ENCODE measurements around the gene CKAP2L.

Gene CKAP2L

GRCh38 chr2:112796486-112796885, 32.1 kb upstream of the CKAP2L start:
- H3K36me3 ChIP-seq (ENCODE audit: control insufficient read depth, low read length): no peaks in the 10 kb centered on the region
- H3K4me2 ChIP-seq (ENCODE audit: low read length): no peak overlapping the region

GRCh38 chr2:112795774-112796173, 31.4 kb upstream of the CKAP2L start:
- peaks cover 20% of the 10 kb centered on the region for H3K4me1 ChIP-seq (ENCODE audit: control insufficient read depth, low read length)
- H3K4me3 ChIP-seq (ENCODE audit: low read length): no peak overlapping the region
- no peaks in the 10 kb centered on the region for H3K36me3 ChIP-seq (ENCODE audit: control insufficient read depth, low read length)
- no peaks in the 10 kb centered on the region for H4K20me1 ChIP-seq (ENCODE audit: control insufficient read depth, insufficient read depth, low read depth, low read length)
- no peaks in the 10 kb centered on the region for H3F3A ChIP-seq (ENCODE audit: control insufficient read depth, insufficient read depth)
- H3K9me3 ChIP-seq (ENCODE audit: control insufficient read depth, insufficient read depth, low read length): no peaks in the 10 kb centered on the region
- H3K27me3 ChIP-seq (ENCODE audit: control insufficient read depth, low read length): no peaks in the 10 kb centered on the region
- no peak for TF ChIP-seq CTCF (IDR thresholded peaks at IDR 0.05; ENCODE audit: low read depth, low read length, poor library complexity, severe bottlenecking)
- TF ChIP-seq EZH2phosphoT487 (IDR thresholded peaks at IDR 0.05; ENCODE audit: borderline replicate concordance, low read length): no peak
- H3K9me2 ChIP-seq (replicated peaks; ENCODE audit: control insufficient read depth, low read length): no peaks in the 10 kb centered on the region
- H3K4me2 ChIP-seq (ENCODE audit: low read length): no peak overlapping the region
- no peak overlapping the region for H3K27ac ChIP-seq (ENCODE audit: low read depth, low read length)
- H3K79me2 ChIP-seq (ENCODE audit: control insufficient read depth, low read length): no peaks in the 10 kb centered on the region

More at GRCh38 chr2:112796486-112796885, 32.1 kb upstream of the CKAP2L start:
- no peak overlapping the region for H3K4me3 ChIP-seq (ENCODE audit: low read length)
- no peaks in the 10 kb centered on the region for H3K79me2 ChIP-seq (ENCODE audit: control insufficient read depth, low read length)
- H3K9me2 ChIP-seq (replicated peaks; ENCODE audit: control insufficient read depth, low read length): no peaks in the 10 kb centered on the region
- no peak overlapping the region for H3K27ac ChIP-seq (ENCODE audit: low read depth, low read length)
- H4K20me1 ChIP-seq (ENCODE audit: control insufficient read depth, insufficient read depth, low read depth, low read length): no peaks in the 10 kb centered on the region
- TF ChIP-seq CTCF (IDR thresholded peaks at IDR 0.05; ENCODE audit: low read depth, low read length, poor library complexity, severe bottlenecking): no peak
- TF ChIP-seq EZH2phosphoT487 (IDR thresholded peaks at IDR 0.05; ENCODE audit: borderline replicate concordance, low read length): no peak
- no peaks in the 10 kb centered on the region for H3F3A ChIP-seq (ENCODE audit: control insufficient read depth, insufficient read depth)
- no peaks in the 10 kb centered on the region for H3K9me3 ChIP-seq (ENCODE audit: control insufficient read depth, insufficient read depth, low read length)
- no peaks in the 10 kb centered on the region for H3K27me3 ChIP-seq (ENCODE audit: control insufficient read depth, low read length)
- H3K4me1 ChIP-seq (ENCODE audit: control insufficient read depth, low read length): peaks cover 20% of the 10 kb centered on the region

GRCh38 chr2:112794841-112795240, 30.4 kb upstream of the CKAP2L start:
- H3K4me3 ChIP-seq (ENCODE audit: low read length): no peak overlapping the region
- no peak overlapping the region for H3K27ac ChIP-seq (ENCODE audit: low read depth, low read length)
- no peaks in the 10 kb centered on the region for H3F3A ChIP-seq (ENCODE audit: control insufficient read depth, insufficient read depth)
- no peaks in the 10 kb centered on the region for H4K20me1 ChIP-seq (ENCODE audit: control insufficient read depth, insufficient read depth, low read depth, low read length)
- no peak overlapping the region for H3K4me2 ChIP-seq (ENCODE audit: low read length)
- no peaks in the 10 kb centered on the region for H3K9me2 ChIP-seq (replicated peaks; ENCODE audit: control insufficient read depth, low read length)
- H3K27me3 ChIP-seq (ENCODE audit: control insufficient read depth, low read length): no peaks in the 10 kb centered on the region
- TF ChIP-seq EZH2phosphoT487 (IDR thresholded peaks at IDR 0.05; ENCODE audit: borderline replicate concordance, low read length) (no peak), CTCF (IDR thresholded peaks at IDR 0.05; ENCODE audit: low read depth, low read length, poor library complexity, severe bottlenecking) (no peak)
- H3K79me2 ChIP-seq (ENCODE audit: control insufficient read depth, low read length): no peaks in the 10 kb centered on the region
- H3K36me3 ChIP-seq (ENCODE audit: control insufficient read depth, low read length): no peaks in the 10 kb centered on the region
- H3K9me3 ChIP-seq (ENCODE audit: control insufficient read depth, insufficient read depth, low read length): no peaks in the 10 kb centered on the region
- peaks cover 20% of the 10 kb centered on the region for H3K4me1 ChIP-seq (ENCODE audit: control insufficient read depth, low read length)

Measured in DOHH2 (cell line).